GM19023 (cell line): Measurements from ENCODE around the gene OGFR.

ENCODE experiments used
- ATAC-seq: cut with Tn5 transposase; IDR thresholded peaks from one replicate; pipeline ENCODE4 v1.9.1; 2021; ENCODE audit warnings: mild to moderate bottlenecking, moderate library complexity; ENCODE audit not compliant: unreplicated experiment

The OGFR gene

GRCh38 chr20:62782149-62782892, 22.3 kb upstream of the OGFR start:
- no peak for ATAC-seq

GRCh38 chr20:62782893-62783278, 21.7 kb upstream of the OGFR start:
- ATAC-seq: no peak

GRCh38 chr20:62784497-62784896, 20.1 kb upstream of the OGFR start:
- no peak for ATAC-seq

- no peak for ATAC-seq
Observed at GRCh38 chr20:62785393-62785792, 19.2 kb upstream of the OGFR start.

GRCh38 chr20:62786157-62786556, 18.5 kb upstream of the OGFR start:
- no peak for ATAC-seq

GRCh38 chr20:62787321-62787720, 17.3 kb upstream of the OGFR start:
- no peak for ATAC-seq

- no peak for ATAC-seq
Observed at GRCh38 chr20:62787866-62788265, 16.8 kb upstream of the OGFR start.

GRCh38 chr20:62788607-62789006, 16.0 kb upstream of the OGFR start:
- ATAC-seq: no peak

- no peak for ATAC-seq
Observed at GRCh38 chr20:62790075-62790474, 14.6 kb upstream of the OGFR start.

GRCh38 chr20:62791301-62792181, 13.1 kb upstream of the OGFR start:
- no peak for ATAC-seq

GRCh38 chr20:62792182-62792939, 12.3 kb upstream of the OGFR start:
- ATAC-seq: no peak

GRCh38 chr20:62792940-62793756, 11.5 kb upstream of the OGFR start:
- ATAC-seq: no peak

GRCh38 chr20:62793757-62794006, 11.0 kb upstream of the OGFR start:
- ATAC-seq: no peak

GRCh38 chr20:62794007-62794724, 10.5 kb upstream of the OGFR start:
- peak; percentile 57 for ATAC-seq

GRCh38 chr20:62795023-62795761, 9.4 kb upstream of the OGFR start:
- no peak for ATAC-seq

- ATAC-seq: no peak
Observed at GRCh38 chr20:62796699-62797491, 7.7 kb upstream of the OGFR start.

- no peak for ATAC-seq
Observed at GRCh38 chr20:62797671-62798532, 6.7 kb upstream of the OGFR start.

GRCh38 chr20:62799036-62799435, 5.6 kb upstream of the OGFR start:
- ATAC-seq: no peak
